Fibroblast of lung (primary cell): ENCODE measurements around the gene HBE1.

ENCODE experiments used
- EZH2 ChIP-seq: IDR thresholded peaks from 2 replicates; pipeline ENCODE4 v1.5.1; 2012; ENCODE audit warnings: low read length, control low read depth, mild to moderate bottlenecking; ENCODE audit errors: missing control alignments
- TF ChIP-seq, protein P1 (sequence below), 2 donors: IDR thresholded peaks in 1 of 2; conservative IDR thresholded peaks in 1 of 2; 1 replicate in 1 of 2; 2 replicates in 1 of 2; pipeline ENCODE4 v1.5.1; 2011 to 2012; ENCODE audit warnings: low read length in 2 of 2, control low read depth in 1 of 2, inconsistent platforms in 1 of 2, low read depth in 1 of 2, mild to moderate bottlenecking in 1 of 2

DNA sequence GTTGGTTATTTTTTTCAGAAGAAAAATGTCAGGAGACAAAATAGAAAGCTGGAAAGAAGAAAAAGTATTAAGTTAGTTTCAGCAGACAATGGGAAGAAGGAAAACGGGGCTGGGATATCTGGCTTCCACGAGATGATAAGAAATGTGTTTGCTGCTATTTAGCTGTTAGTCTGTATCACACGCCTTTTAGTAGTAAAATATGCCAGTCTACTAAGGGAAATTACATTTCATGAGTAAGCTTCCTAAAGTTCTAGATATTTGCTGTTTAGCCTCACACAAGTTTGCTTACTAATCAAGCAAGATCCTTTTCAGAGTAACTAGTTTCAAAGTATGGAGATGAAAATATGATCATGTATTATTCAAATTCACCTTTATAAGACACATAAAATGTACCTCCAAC lies 30.5 kb upstream of the HBE1 start:
- TF ChIP-seq, protein P1, sequence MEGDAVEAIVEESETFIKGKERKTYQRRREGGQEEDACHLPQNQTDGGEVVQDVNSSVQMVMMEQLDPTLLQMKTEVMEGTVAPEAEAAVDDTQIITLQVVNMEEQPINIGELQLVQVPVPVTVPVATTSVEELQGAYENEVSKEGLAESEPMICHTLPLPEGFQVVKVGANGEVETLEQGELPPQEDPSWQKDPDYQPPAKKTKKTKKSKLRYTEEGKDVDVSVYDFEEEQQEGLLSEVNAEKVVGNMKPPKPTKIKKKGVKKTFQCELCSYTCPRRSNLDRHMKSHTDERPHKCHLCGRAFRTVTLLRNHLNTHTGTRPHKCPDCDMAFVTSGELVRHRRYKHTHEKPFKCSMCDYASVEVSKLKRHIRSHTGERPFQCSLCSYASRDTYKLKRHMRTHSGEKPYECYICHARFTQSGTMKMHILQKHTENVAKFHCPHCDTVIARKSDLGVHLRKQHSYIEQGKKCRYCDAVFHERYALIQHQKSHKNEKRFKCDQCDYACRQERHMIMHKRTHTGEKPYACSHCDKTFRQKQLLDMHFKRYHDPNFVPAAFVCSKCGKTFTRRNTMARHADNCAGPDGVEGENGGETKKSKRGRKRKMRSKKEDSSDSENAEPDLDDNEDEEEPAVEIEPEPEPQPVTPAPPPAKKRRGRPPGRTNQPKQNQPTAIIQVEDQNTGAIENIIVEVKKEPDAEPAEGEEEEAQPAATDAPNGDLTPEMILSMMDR (conservative IDR thresholded peaks at IDR 0.05 in 1 of 2, IDR thresholded peaks at IDR 0.05 in 1 of 2; ENCODE audit: low read depth in 1 of 2, low read length in 2 of 2), result no peak
- no peak for TF ChIP-seq EZH2
